Naive B cell (primary cell): Measurements from ENCODE around the gene CDC5L. TPM values are rescaled to one million over a fixed set of nuclear protein-coding genes. Genes with fewer than 3 reads are reported as not detected.
A peak's percentile ranks its signal among the peaks of the same experiment; 100 is the strongest.
"Not testable (repeated sequence)": the region's sequence is repeated elsewhere in the genome, so short reads cannot be mapped to it uniquely, and the experiment has no call there.

Experiments used
- ATAC-seq, 2 donors: fragments of 150-1000 bp; cut with Tn5 transposase; 2 replicates each; pipeline ENCODE4 v1.10.0; 2021; ENCODE audit warnings: low read depth in 2 of 2, mild to moderate bottlenecking in 2 of 2, moderate library complexity in 2 of 2
- DNase-seq: peaks from one replicate; pipeline ENCODE4 v3.0.0; 2022
- H3K27ac Mint-ChIP-seq, 6 donors: one replicate each; pipeline ENCODE4 v1.8.0; 2020 to 2022; ENCODE audit warnings: mild to moderate bottlenecking in 6 of 6, mixed read lengths in 6 of 6, moderate library complexity in 5 of 6, inconsistent platforms in 2 of 6
- H3K27me3 Mint-ChIP-seq, 3 donors: one replicate each; pipeline ENCODE4 v1.8.0; 2021 to 2022; ENCODE audit warnings: mixed read lengths in 3 of 3, mild to moderate bottlenecking in 1 of 3
- H3K36me3 Mint-ChIP-seq, 2 donors: one replicate each; pipeline ENCODE4 v1.8.0; 2020 to 2022; ENCODE audit warnings: mixed read lengths in 2 of 2, inconsistent platforms in 1 of 2, mild to moderate bottlenecking in 1 of 2
- H3K4me1 Mint-ChIP-seq, 3 donors: one replicate each; pipeline ENCODE4 v1.8.0; 2020 to 2022; ENCODE audit warnings: mixed read lengths in 3 of 3, inconsistent platforms in 1 of 3, mild to moderate bottlenecking in 1 of 3, moderate library complexity in 1 of 3
- H3K4me3 Mint-ChIP-seq, 8 donors: one replicate each; pipeline ENCODE4 v1.8.0; 2020 to 2022; ENCODE audit warnings: mild to moderate bottlenecking in 8 of 8, mixed read lengths in 8 of 8, moderate library complexity in 8 of 8, inconsistent platforms in 2 of 8
- H3K9me3 Mint-ChIP-seq, 7 donors: one replicate each; pipeline ENCODE4 v1.8.0; 2020 to 2022; ENCODE audit warnings: mixed read lengths in 7 of 7, mild to moderate bottlenecking in 5 of 7, inconsistent platforms in 2 of 7, moderate library complexity in 1 of 7
- polyA plus RNA-seq, 6 donors: library from polyadenylated mRNA; unstranded; fragments of 300-500 nt; fragmentation: Illumina TruSeq; gene quantifications; one replicate each; pipeline ENCODE4 v1.2.3, GENCODE V29; 2021; ENCODE audit warnings: low read depth in 6 of 6

Gene CDC5L
- polyA plus RNA-seq: 10 to 100 TPM in 5 of 6 donors, 1 to 10 TPM in 1; 7.8 to 20.8 (median 17.0) TPM

- H3K27me3 Mint-ChIP-seq: peaks cover 0 to 23% (median 3%) of the 10 kb centered on the region in 3 donors
- peak; percentile 84 to 86 for ATAC-seq
- peaks cover 39 to 42% (median 40%) of the 10 kb centered on the region in 3 donors for H3K4me1 Mint-ChIP-seq
- H3K36me3 Mint-ChIP-seq: no peaks in the 10 kb centered on the region
- peak; percentile 96 for DNase-seq
- peak within 1 kb of the TSS; percentile 93 to 99 (median 98) for H3K27ac Mint-ChIP-seq
- peaks cover 0 to 2% (median 0%) of the 10 kb centered on the region in 7 donors for H3K9me3 Mint-ChIP-seq
- H3K4me3 Mint-ChIP-seq: peak within 1 kb of the TSS; percentile 88 to 100 (median 94)
Observed at GRCh38 chr6:44387346-44388134, at the start of gene CDC5L. CDC5L (plus strand) TSS chr6:44387706; CDS start chr6:44387824, 118 bp downstream.

- Mint-ChIP-seq H3K4me1 (no peaks in the 10 kb centered on the region), H3K36me3 (no peaks in the 10 kb centered on the region), H3K9me3 (no peaks in the 10 kb centered on the region), H3K27me3 (peaks cover 28 to 42% (median 36%) of the 10 kb centered on the region in 3 donors), H3K4me3 (no peak overlapping the region), H3K27ac (no peak overlapping the region)
- peak; percentile 88 to 91 for ATAC-seq
- peak; percentile 64 for DNase-seq
Observed at GRCh38 chr6:44338228-44339122, 49.0 kb upstream of the CDC5L start.

GRCh38 chr6:44339301-44339700, 48.2 kb upstream of the CDC5L start:
- ATAC-seq: no peak
- H3K36me3 Mint-ChIP-seq: no peaks in the 10 kb centered on the region
- H3K27ac Mint-ChIP-seq: no peak overlapping the region
- H3K27me3 Mint-ChIP-seq: peaks cover 36 to 44% (median 42%) of the 10 kb centered on the region in 3 donors
- no peaks in the 10 kb centered on the region for H3K4me1 Mint-ChIP-seq
- no peak for DNase-seq
- no peaks in the 10 kb centered on the region for H3K9me3 Mint-ChIP-seq
- no peak overlapping the region for H3K4me3 Mint-ChIP-seq

GRCh38 chr6:44339763-44340625, 47.5 kb upstream of the CDC5L start:
- DNase-seq: no peak
- peaks cover 43 to 51% (median 48%) of the 10 kb centered on the region in 3 donors for H3K27me3 Mint-ChIP-seq
- no peak for ATAC-seq
- no peaks in the 10 kb centered on the region for H3K36me3 Mint-ChIP-seq
- H3K9me3 Mint-ChIP-seq: no peaks in the 10 kb centered on the region
- H3K4me3 Mint-ChIP-seq: no peak overlapping the region
- H3K27ac Mint-ChIP-seq: peak overlapping the region in 1 of 6 donors; percentile 14
- H3K4me1 Mint-ChIP-seq: no peaks in the 10 kb centered on the region

- DNase-seq (no peak), ATAC-seq (no peak)
- Mint-ChIP-seq H3K4me3 (no peak overlapping the region), H3K9me3 (no peaks in the 10 kb centered on the region), H3K36me3 (no peaks in the 10 kb centered on the region), H3K4me1 (no peaks in the 10 kb centered on the region), H3K27me3 (peaks cover 49 to 53% (median 52%) of the 10 kb centered on the region in 3 donors), H3K27ac (no peak overlapping the region)
Observed at GRCh38 chr6:44341095-44341890, 46.2 kb upstream of the CDC5L start.

GRCh38 chr6:44342052-44342451, 45.5 kb upstream of the CDC5L start:
- H3K27ac Mint-ChIP-seq: no peak overlapping the region
- H3K27me3 Mint-ChIP-seq: peaks cover 42 to 49% (median 47%) of the 10 kb centered on the region in 3 donors
- H3K9me3 Mint-ChIP-seq: peaks cover 0 to under 1% (median 0%) of the 10 kb centered on the region in 7 donors
- no peak for ATAC-seq
- H3K4me3 Mint-ChIP-seq: no peak overlapping the region
- DNase-seq: no peak
- no peaks in the 10 kb centered on the region for H3K36me3 Mint-ChIP-seq
- H3K4me1 Mint-ChIP-seq: no peaks in the 10 kb centered on the region

- ATAC-seq (no peak), DNase-seq (no peak)
- Mint-ChIP-seq H3K27me3 (peaks cover 43 to 47% (median 44%) of the 10 kb centered on the region in 3 donors), H3K36me3 (no peaks in the 10 kb centered on the region), H3K4me3 (no peak within 1 kb of the TSS), H3K4me1 (no peaks in the 10 kb centered on the region), H3K9me3 (peaks cover 0 to 2% (median 0%) of the 10 kb centered on the region in 7 donors), H3K27ac (peak within 1 kb of the TSS in 1 of 6 donors; percentile 52)
Observed at GRCh38 chr6:44342489-44342888, 45.0 kb upstream of the CDC5L start, which contains the start of gene SPATS1. SPATS1 (plus strand) TSS chr6:44342650; CDS start chr6:44343096, 446 bp downstream.

GRCh38 chr6:44346818-44347217, 40.7 kb upstream of the CDC5L start:
- H3K27me3 Mint-ChIP-seq: peaks cover 31 to 40% (median 37%) of the 10 kb centered on the region in 3 donors
- not testable (repeated sequence) for H3K4me1 Mint-ChIP-seq, DNase-seq, H3K27ac Mint-ChIP-seq, H3K36me3 Mint-ChIP-seq, H3K4me3 Mint-ChIP-seq, ATAC-seq, H3K9me3 Mint-ChIP-seq

GRCh38 chr6:44349904-44350649, 37.4 kb upstream of the CDC5L start:
- DNase-seq: no peak
- Mint-ChIP-seq H3K9me3 (peaks cover 0 to 2% (median 0%) of the 10 kb centered on the region in 7 donors), H3K36me3 (no peaks in the 10 kb centered on the region)

GRCh38 chr6:44350650-44350994, 36.9 kb upstream of the CDC5L start:
- H3K36me3 Mint-ChIP-seq, H3K4me3 Mint-ChIP-seq, H3K4me1 Mint-ChIP-seq, H3K27ac Mint-ChIP-seq, H3K27me3 Mint-ChIP-seq, DNase-seq, H3K9me3 Mint-ChIP-seq, ATAC-seq: not testable (repeated sequence)

More at GRCh38 chr6:44349904-44350649, 37.4 kb upstream of the CDC5L start:
- Mint-ChIP-seq H3K4me3 (no peak overlapping the region), H3K4me1 (no peaks in the 10 kb centered on the region), H3K27ac (peak overlapping the region in 1 of 6 donors; percentile 11), H3K27me3 (peaks cover 8 to 9% (median 8%) of the 10 kb centered on the region in 3 donors)
- no peak for ATAC-seq

- Mint-ChIP-seq H3K4me3 (no peak overlapping the region), H3K27ac (no peak overlapping the region), H3K4me1 (no peaks in the 10 kb centered on the region), H3K27me3 (peaks cover 7 to 16% (median 11%) of the 10 kb centered on the region in 3 donors), H3K36me3 (no peaks in the 10 kb centered on the region), H3K9me3 (peaks cover 0 to 15% (median 3%) of the 10 kb centered on the region in 7 donors)
- DNase-seq (no peak), ATAC-seq (no peak)
Observed at GRCh38 chr6:44352259-44352658, 35.2 kb upstream of the CDC5L start.
